ENCODE data around the gene LRRC74B.
A peak's percentile ranks its signal among the peaks of the same experiment; 100 is the strongest.

GRCh38 chr22:21102659-21103267 is 57.0 kb downstream of the LRRC74B start:
- TF ChIP-seq CTCF (IDR thresholded peaks at IDR 0.05) (peak; percentile 33 to 72), POLR2AphosphoS5 (IDR thresholded peaks at IDR 0.05) (no peak), EP300 (IDR thresholded peaks at IDR 0.05) (no peak), POLR2A (IDR thresholded peaks at IDR 0.05) (no peak)

Data from suprapubic skin (tissue), 4 donors.